Right lobe of liver (tissue), 6 donors: ENCODE measurements around the gene NES. TPM values are rescaled to one million over a fixed set of nuclear protein-coding genes. Genes with fewer than 3 reads are reported as not detected.

Source experiments
- ATAC-seq, 4 donors: fragments of 200-7000 bp; cut with Tn5 transposase; one replicate each; pipeline ENCODE4 v1.9.1; 2020; ENCODE audit warnings: mild to moderate bottlenecking in 4 of 4, moderate library complexity in 4 of 4
- DNase-seq, 3 donors: peaks; one replicate each; pipeline ENCODE4 v3.0.0-alpha.2; 2020
- H3K27ac ChIP-seq, 3 donors: fragments of 200-600 bp; one replicate each; pipeline ENCODE4 v1.8.0; 2022
- H3K27me3 ChIP-seq, 2 donors: fragments of 200-600 bp; one replicate each; pipeline ENCODE4 v1.8.0; 2022
- H3K36me3 ChIP-seq, 4 donors: fragments of 200-600 bp; sonication (generic) in 1 of 4; one replicate each; pipeline versions ENCODE4 v1.5.1 to v1.8.0; 2017 to 2022; ENCODE audit warnings: control low read depth in 1 of 4
- H3K4me1 ChIP-seq, 4 donors: fragments of 200-600 bp; sonication (generic) in 1 of 4; one replicate each; pipeline versions ENCODE4 v1.5.1 to v1.8.0; 2017 to 2022; ENCODE audit warnings: control low read depth in 1 of 4
- H3K4me3 ChIP-seq, 3 donors: fragments of 200-600 bp; one replicate each; pipeline ENCODE4 v1.8.0; 2022
- H3K9me3 ChIP-seq, 4 donors: fragments of 200-600 bp; sonication (generic) in 1 of 4; one replicate each; pipeline versions ENCODE4 v1.5.1 to v1.8.0; 2017 to 2022; ENCODE audit warnings: control low read depth in 1 of 4
- CTCF ChIP-seq, 4 donors: fragments of 200-600 bp in 3 of 4; fragments of 450-650 bp in 1 of 4; IDR thresholded peaks; one replicate each; pipeline versions ENCODE4 v1.5.1 to v1.8.0; 2016 to 2022; ENCODE audit warnings: antibody characterized with exemption in 4 of 4, mild to moderate bottlenecking in 2 of 4
- POLR2A ChIP-seq: fragments of 450-650 bp; IDR thresholded peaks from one replicate; pipeline ENCODE4 v1.6.1; 2017; ENCODE audit warnings: antibody characterized with exemption, mild to moderate bottlenecking
- WGBS: methylation state at CpG from one replicate; pipeline ENCODE4 v1.1.6; 2018; ENCODE audit warnings: low coverage, low lambda C conversion rate; ENCODE audit not compliant: insufficient coverage; ENCODE audit errors: missing lambda C conversion rate; 5-methylcytosine and 5-hydroxymethylcytosine counted together
- intact Hi-C, 2 donors: fragments of 100-400 bp; cut with DNase I; formaldehyde crosslinking; loops; one replicate each; pipeline versions ENCODE4 v1.11.2 to v1.14.1; 2022
- total RNA-seq, 6 experiments: library from RNA; depleted of rRNA in 2 of 6; stranded (reverse); fragments of >200 nt in 2 of 6; fragmentation: NEBNext Ultra II Directional in 3 of 6; extraction: Animal tissue kit (Norgen Biotek cat#: 25700) in 3 of 6; gene quantifications; one replicate each; pipeline versions ENCODE4 v1.1.0 to v1.2.4, GENCODE V29; 2016 to 2023
- donor health status: DM: no; HTN: yes; CAD: no.
- donor health status: DM: no; HTN: no; CAD: no.
- donor health status: DM: no; HTN: no; CAD: no.
- donor health status: DM: no; HTN: yes; CAD: no.
- donor health status: DM: no; HTN: yes; CAD: no.

NES gene
- total RNA-seq, 6 experiments from 2014 or later: 1.1 to 7.5 (median 2.6) TPM

GRCh38 chr1:156659988-156660751 is 17.0 kb downstream of the NES start:
- ATAC-seq (peak; percentile 83 to 91 (median 88)), DNase-seq (peak; percentile 89 to 94 (median 92))
- no peaks in the 10 kb centered on the region for H3K36me3 ChIP-seq
- H3K4me1 ChIP-seq: peaks cover 0 to 11% (median 4%) of the 10 kb centered on the region in 4 donors
- no peaks in the 10 kb centered on the region for H3K9me3 ChIP-seq
- peak overlapping the region; percentile 40 to 66 (median 44) for H3K27ac ChIP-seq
- intact Hi-C loops: no loop called here
- no peaks in the 10 kb centered on the region for H3K27me3 ChIP-seq
- TF ChIP-seq CTCF (IDR thresholded peaks at IDR 0.05) (peak; percentile 89 to 98 (median 94)), POLR2A (no peak)
- peak overlapping the region in 1 of 3 donors; percentile 13 for H3K4me3 ChIP-seq
- 12% methylated on average over 25 of the region's 38 CpGs for WGBS

GRCh38 chr1:156659661-156659987 is 17.6 kb downstream of the NES start:
- Histone ChIP-seq H3K4me1 (peaks cover 0 to 11% (median 4%) of the 10 kb centered on the region in 4 donors), H3K27me3 (no peaks in the 10 kb centered on the region), H3K4me3 (no peak overlapping the region), H3K36me3 (no peaks in the 10 kb centered on the region), H3K9me3 (no peaks in the 10 kb centered on the region), H3K27ac (no peak overlapping the region)
- no peak for TF ChIP-seq POLR2A
- no peak for TF ChIP-seq CTCF (IDR thresholded peaks at IDR 0.05)
- peak in 1 of 3 donors; percentile 7 for DNase-seq
- WGBS: 33% methylated on average over 3 of the region's 6 CpGs
- intact Hi-C loops: no loop called here
- no peak for ATAC-seq

- Histone ChIP-seq H3K4me3 (no peak overlapping the region), H3K9me3 (no peaks in the 10 kb centered on the region), H3K27me3 (no peaks in the 10 kb centered on the region), H3K36me3 (no peaks in the 10 kb centered on the region), H3K4me1 (peaks cover 0 to 11% (median 4%) of the 10 kb centered on the region in 4 donors), H3K27ac (no peak overlapping the region)
- DNase-seq: no peak
- TF ChIP-seq POLR2A: no peak
- no peak for TF ChIP-seq CTCF (IDR thresholded peaks at IDR 0.05)
- ATAC-seq: no peak
- intact Hi-C loops: no loop called here
- WGBS: 82% methylated on average over 1 of the region's 10 CpGs
Observed at GRCh38 chr1:156658945-156659574, 18.1 kb downstream of the NES start.

DNA sequence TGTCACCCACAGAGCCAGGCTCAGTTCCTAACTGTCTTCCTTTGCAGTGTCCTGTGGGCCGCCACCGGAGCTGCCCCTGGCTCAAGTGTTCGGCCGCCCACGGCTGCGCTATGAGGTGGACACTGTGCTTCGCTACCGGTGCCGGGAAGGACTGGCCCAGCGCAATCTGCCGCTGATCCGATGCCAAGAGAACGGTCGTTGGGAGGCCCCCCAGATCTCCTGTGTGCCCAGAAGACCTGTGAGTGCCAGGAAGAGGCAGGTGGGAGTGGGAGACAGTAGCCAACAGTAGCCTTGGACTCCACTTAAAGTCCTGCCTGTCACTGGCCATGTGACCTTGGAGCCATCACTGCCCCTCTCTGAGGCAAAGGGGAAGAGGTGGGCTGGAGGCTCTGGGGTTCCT is 18.7 kb downstream of the NES start:
- ATAC-seq: no peak
- peaks cover 0 to 11% (median 4%) of the 10 kb centered on the region in 4 donors for H3K4me1 ChIP-seq

More for the DNA sequence above, 18.7 kb downstream of the NES start:
- intact Hi-C loops: no loop called here
- no peaks in the 10 kb centered on the region for H3K27me3 ChIP-seq
- H3K36me3 ChIP-seq: no peaks in the 10 kb centered on the region
- no peak overlapping the region for H3K4me3 ChIP-seq
- TF ChIP-seq CTCF (IDR thresholded peaks at IDR 0.05) (no peak), POLR2A (no peak)
- 82% methylated on average over 14 of the region's 14 CpGs for WGBS
- DNase-seq: peak in 1 of 3 donors; percentile 55
- H3K27ac ChIP-seq: no peak overlapping the region
- no peaks in the 10 kb centered on the region for H3K9me3 ChIP-seq
